C4-2B (cell line): Measurements from ENCODE around the gene MEG3.

Experiments used
- ZFX ChIP-seq: fragments of 450-650 bp; IDR thresholded peaks from 2 replicates; pipeline ENCODE4 v1.6.1; 2017
- TF ChIP-seq, protein P1 (sequence below): fragments of 450-650 bp; conservative IDR thresholded peaks from 2 replicates; pipeline ENCODE4 v1.5.1; 2017; ENCODE audit warnings: mild to moderate bottlenecking

GRCh38 chr14:100882026-100882967 lies 56.4 kb downstream of the MEG3 start:
- TF ChIP-seq, protein P1, sequence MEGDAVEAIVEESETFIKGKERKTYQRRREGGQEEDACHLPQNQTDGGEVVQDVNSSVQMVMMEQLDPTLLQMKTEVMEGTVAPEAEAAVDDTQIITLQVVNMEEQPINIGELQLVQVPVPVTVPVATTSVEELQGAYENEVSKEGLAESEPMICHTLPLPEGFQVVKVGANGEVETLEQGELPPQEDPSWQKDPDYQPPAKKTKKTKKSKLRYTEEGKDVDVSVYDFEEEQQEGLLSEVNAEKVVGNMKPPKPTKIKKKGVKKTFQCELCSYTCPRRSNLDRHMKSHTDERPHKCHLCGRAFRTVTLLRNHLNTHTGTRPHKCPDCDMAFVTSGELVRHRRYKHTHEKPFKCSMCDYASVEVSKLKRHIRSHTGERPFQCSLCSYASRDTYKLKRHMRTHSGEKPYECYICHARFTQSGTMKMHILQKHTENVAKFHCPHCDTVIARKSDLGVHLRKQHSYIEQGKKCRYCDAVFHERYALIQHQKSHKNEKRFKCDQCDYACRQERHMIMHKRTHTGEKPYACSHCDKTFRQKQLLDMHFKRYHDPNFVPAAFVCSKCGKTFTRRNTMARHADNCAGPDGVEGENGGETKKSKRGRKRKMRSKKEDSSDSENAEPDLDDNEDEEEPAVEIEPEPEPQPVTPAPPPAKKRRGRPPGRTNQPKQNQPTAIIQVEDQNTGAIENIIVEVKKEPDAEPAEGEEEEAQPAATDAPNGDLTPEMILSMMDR: no peak
- no peak for TF ChIP-seq ZFX
